ENCODE measurements around the gene PLAC1. TPM values are rescaled to one million over a fixed set of nuclear protein-coding genes. Genes with fewer than 3 reads are reported as not detected.

The PLAC1 gene
- total and polyA plus RNA-seq, 2 of the 13 experiments (the other 11 are each of a cell fraction or from before 2014, with no cell fraction given) = 0.40 to 2.7 TPM

DNA sequence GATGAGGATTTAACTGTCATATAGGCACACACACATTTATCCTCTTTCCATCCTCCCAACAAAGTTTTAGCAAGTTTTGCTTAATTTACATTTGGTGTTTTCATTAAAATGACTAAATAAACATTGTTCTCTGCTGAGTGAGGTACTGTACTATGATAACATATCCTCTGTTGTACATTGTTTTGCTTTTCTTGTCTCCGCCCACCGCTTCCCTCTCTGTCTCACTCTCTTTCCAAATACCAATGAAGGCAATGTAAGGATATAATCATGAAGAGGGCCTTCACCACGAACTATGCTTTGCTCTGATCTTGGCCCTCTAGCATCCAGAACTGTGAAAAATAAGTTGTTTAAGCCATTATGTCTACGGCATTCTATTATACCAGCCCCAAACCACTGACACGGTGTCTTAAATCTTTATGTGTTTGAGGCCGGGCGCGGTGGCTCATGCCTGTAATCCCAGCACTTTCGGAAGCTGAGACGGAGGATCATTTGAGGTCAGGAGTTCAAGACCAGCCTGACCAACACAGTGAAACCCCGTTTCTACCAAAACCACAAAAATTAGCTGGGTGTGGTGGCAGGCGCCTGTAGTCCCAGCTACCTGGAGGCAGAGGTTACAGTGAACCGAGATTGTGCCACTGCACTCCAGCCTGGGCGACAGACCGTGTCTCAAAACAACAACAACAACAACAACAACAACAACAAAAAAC is 133.0 kb downstream of the PLAC1 start:
- Histone ChIP-seq H3K9me3 (ENCODE audit: low read length) (no peaks in the 10 kb centered on the region), H4K20me1 (ENCODE audit: insufficient read depth, low read length) (no peaks in the 10 kb centered on the region), H3K4me3 (replicated peaks in 1 of 3; ENCODE audit: insufficient read depth in 1 of 3, low read depth in 2 of 3, low read length in 3 of 3) (no peak overlapping the region), H3K4me1 (ENCODE audit: insufficient read depth, low read length) (no peaks in the 10 kb centered on the region), H3K4me2 (ENCODE audit: low read depth, low read length) (no peak overlapping the region), H3K79me2 (ENCODE audit: insufficient read depth, low read length) (no peaks in the 10 kb centered on the region), H3K9ac (ENCODE audit: insufficient read depth, low read depth, low read length) (no peak overlapping the region), H3K36me3 (replicated peaks in 1 of 2; ENCODE audit: control insufficient read depth in 1 of 2, insufficient read depth in 2 of 2, low read length in 2 of 2) (no peaks in the 10 kb centered on the region), H3K27me3 (ENCODE audit: control insufficient read depth in 1 of 2, insufficient read depth in 2 of 2, low read length in 2 of 2) (no peaks in the 10 kb centered on the region), H2AFZ (ENCODE audit: low read length) (no peak overlapping the region), H3K27ac (ENCODE audit: extremely low read length, insufficient read depth, low read length) (no peak overlapping the region)
- in situ Hi-C loops (cut with HindIII; ENCODE audit: extremely low pct_ligation_motif_present, low pct_unique_long_range_greater_than_20kb) (no loop called here), intact Hi-C loops (cut with micrococcal nuclease; ENCODE audit: unreplicated experiment) (no loop called here)
- BruUV-seq (replicated peaks) = no TSS peak
- ChIA-PET CTCF (ENCODE audit: low intra/inter-chr PET ratio, low total read pairs) (no interaction called here), POLR2A (no interaction called here)
- ATAC-seq = no peak
- TF ChIP-seq FOXA3 (CRISPR knock-in tag; IDR thresholded peaks at IDR 0.05) = no peak
- TF ChIP-seq NFYC (CRISPR knock-in tag; IDR thresholded peaks at IDR 0.05) = no peak
- no peak for TF ChIP-seq POLR2G (IDR thresholded peaks at IDR 0.05; ENCODE audit: low read depth, low read length)
- TF ChIP-seq GATAD2A (CRISPR knock-in tag; IDR thresholded peaks at IDR 0.05) = no peak
- no peak for TF ChIP-seq NR2F2 (IDR thresholded peaks at IDR 0.05; ENCODE audit: borderline replicate concordance, low read depth)
- no peak for TF ChIP-seq ETV5 (CRISPR knock-in tag; IDR thresholded peaks at IDR 0.05; ENCODE audit: borderline replicate concordance)
- TF ChIP-seq, protein P1, sequence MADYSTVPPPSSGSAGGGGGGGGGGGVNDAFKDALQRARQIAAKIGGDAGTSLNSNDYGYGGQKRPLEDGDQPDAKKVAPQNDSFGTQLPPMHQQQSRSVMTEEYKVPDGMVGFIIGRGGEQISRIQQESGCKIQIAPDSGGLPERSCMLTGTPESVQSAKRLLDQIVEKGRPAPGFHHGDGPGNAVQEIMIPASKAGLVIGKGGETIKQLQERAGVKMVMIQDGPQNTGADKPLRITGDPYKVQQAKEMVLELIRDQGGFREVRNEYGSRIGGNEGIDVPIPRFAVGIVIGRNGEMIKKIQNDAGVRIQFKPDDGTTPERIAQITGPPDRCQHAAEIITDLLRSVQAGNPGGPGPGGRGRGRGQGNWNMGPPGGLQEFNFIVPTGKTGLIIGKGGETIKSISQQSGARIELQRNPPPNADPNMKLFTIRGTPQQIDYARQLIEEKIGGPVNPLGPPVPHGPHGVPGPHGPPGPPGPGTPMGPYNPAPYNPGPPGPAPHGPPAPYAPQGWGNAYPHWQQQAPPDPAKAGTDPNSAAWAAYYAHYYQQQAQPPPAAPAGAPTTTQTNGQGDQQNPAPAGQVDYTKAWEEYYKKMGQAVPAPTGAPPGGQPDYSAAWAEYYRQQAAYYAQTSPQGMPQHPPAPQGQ (CRISPR knock-in tag; IDR thresholded peaks at IDR 0.05; ENCODE audit: borderline replicate concordance) = no peak
- TF ChIP-seq MTF2 (CRISPR knock-in tag; IDR thresholded peaks at IDR 0.05; ENCODE audit: borderline replicate concordance) = no peak
- 97% methylated on average over 14 of the region's 15 CpGs for WGBS (ENCODE audit: low lambda C conversion rate)
- FAIRE-seq = no peak
- DNase-seq (ENCODE audit: low spot score) = no peak

Data from HepG2 (cell line).